ENCODE data around the gene EPHA4.

DNA sequence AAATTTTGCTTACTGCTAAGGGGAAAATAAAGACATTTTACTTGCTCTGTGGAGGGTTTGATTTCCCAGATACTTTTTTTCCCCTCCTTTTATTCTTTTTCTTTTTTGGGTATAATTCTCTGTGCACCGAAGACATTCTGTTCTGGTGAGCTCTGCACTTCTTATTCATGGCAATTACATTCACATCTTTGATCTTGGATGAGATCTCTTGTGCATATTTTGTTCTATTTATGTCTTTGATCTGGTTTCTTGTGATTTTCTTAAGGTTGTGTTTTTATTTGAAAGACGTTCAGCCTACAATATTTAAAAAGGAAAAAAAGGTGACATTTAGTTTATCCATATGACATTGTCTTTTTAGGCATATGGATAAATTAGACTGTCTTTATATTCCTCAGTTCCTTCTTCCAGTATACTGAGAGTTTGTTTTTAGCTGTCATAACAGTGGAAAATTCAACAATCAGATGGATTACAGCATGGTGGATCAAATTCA, 33.7 kb upstream of the EPHA4 start:
- TF ChIP-seq, protein P1, sequence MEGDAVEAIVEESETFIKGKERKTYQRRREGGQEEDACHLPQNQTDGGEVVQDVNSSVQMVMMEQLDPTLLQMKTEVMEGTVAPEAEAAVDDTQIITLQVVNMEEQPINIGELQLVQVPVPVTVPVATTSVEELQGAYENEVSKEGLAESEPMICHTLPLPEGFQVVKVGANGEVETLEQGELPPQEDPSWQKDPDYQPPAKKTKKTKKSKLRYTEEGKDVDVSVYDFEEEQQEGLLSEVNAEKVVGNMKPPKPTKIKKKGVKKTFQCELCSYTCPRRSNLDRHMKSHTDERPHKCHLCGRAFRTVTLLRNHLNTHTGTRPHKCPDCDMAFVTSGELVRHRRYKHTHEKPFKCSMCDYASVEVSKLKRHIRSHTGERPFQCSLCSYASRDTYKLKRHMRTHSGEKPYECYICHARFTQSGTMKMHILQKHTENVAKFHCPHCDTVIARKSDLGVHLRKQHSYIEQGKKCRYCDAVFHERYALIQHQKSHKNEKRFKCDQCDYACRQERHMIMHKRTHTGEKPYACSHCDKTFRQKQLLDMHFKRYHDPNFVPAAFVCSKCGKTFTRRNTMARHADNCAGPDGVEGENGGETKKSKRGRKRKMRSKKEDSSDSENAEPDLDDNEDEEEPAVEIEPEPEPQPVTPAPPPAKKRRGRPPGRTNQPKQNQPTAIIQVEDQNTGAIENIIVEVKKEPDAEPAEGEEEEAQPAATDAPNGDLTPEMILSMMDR (IDR thresholded peaks at IDR 0.05), result no peak
- TF ChIP-seq POLR2A (IDR thresholded peaks at IDR 0.05), result no peak

Data from thyroid gland (tissue), 4 donors.